Measurements from ENCODE around the gene TP53I3.
A peak's percentile ranks its signal among the peaks of the same experiment; 100 is the strongest.

TP53I3 gene

DNA sequence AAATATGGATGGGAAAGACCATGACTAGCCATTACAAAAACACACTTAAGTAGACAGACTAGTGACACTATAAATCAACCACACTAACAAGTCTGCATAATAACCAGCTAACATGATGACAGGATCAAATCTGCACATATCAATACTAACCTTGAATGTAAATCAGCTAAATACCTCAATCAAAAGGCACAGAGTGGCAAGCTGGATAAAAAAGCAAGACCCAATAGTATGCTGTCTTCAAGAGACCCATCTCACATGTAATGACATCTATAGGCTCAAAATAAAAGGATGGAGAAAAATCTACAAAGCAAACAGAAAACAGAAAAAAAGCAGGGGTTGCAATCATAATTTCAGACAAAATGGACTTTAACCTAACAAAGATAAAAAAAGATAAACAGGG lies 22.2 kb upstream of the TP53I3 start:
- H3K36me3 ChIP-seq (replicated peaks in 1 of 2; ENCODE audit: control insufficient read depth in 2 of 2, insufficient read depth in 2 of 2, low read length in 2 of 2): no peaks in the 10 kb centered on the region
- no peak for DNase-seq (ENCODE audit: low spot score)
- H3K18ac ChIP-seq (ENCODE audit: low read length): no peak overlapping the region
- no peak overlapping the region for H3K4me2 ChIP-seq (ENCODE audit: insufficient read depth, low read length, poor library complexity, severe bottlenecking)
- H2BK120ac ChIP-seq (ENCODE audit: low read depth, low read length): no peak overlapping the region
- H3K27ac ChIP-seq (replicated peaks; ENCODE audit: low read length): no peak overlapping the region
- H4K8ac ChIP-seq (ENCODE audit: low read depth, low read length): no peak overlapping the region
- H3K79me1 ChIP-seq (ENCODE audit: low read depth, low read length): no peaks in the 10 kb centered on the region
- H3K23ac ChIP-seq (ENCODE audit: low read depth, low read length, poor library complexity): no peak overlapping the region
- H3K4me3 ChIP-seq (ENCODE audit: low read length in 2 of 2): no peak overlapping the region
- no peak overlapping the region for H3K14ac ChIP-seq (ENCODE audit: low read length)
- H2BK15ac ChIP-seq (ENCODE audit: low read length): no peak overlapping the region
- H2BK12ac ChIP-seq (ENCODE audit: low read length): no peak overlapping the region
- no peaks in the 10 kb centered on the region for H3K27me3 ChIP-seq (ENCODE audit: control insufficient read depth in 3 of 3, insufficient read depth in 3 of 3, low read depth in 1 of 3, low read length in 3 of 3)
- no peak overlapping the region for H2BK5ac ChIP-seq (ENCODE audit: low read length)
- no peak overlapping the region for H2AFZ ChIP-seq (ENCODE audit: low read length)
- no peak overlapping the region for H3K9ac ChIP-seq (ENCODE audit: low read depth, low read length, poor library complexity)
- H4K91ac ChIP-seq (ENCODE audit: low read depth, low read length, poor library complexity): no peak overlapping the region
- no peak overlapping the region for H3K4ac ChIP-seq (ENCODE audit: low read length)
- H3K4me1 ChIP-seq (ENCODE audit: control insufficient read depth in 2 of 2, insufficient read depth in 1 of 2, low read depth in 1 of 2, low read length in 2 of 2): no peaks in the 10 kb centered on the region
- no peak overlapping the region for H2AK5ac ChIP-seq (ENCODE audit: low read depth, low read length)
- peaks cover 0 to 6% of the 10 kb centered on the region in 2 donors for H3K9me3 ChIP-seq (replicated peaks in 1 of 2; ENCODE audit: control insufficient read depth in 2 of 2, insufficient read depth in 1 of 2, low read depth in 1 of 2, low read length in 2 of 2)

DNA sequence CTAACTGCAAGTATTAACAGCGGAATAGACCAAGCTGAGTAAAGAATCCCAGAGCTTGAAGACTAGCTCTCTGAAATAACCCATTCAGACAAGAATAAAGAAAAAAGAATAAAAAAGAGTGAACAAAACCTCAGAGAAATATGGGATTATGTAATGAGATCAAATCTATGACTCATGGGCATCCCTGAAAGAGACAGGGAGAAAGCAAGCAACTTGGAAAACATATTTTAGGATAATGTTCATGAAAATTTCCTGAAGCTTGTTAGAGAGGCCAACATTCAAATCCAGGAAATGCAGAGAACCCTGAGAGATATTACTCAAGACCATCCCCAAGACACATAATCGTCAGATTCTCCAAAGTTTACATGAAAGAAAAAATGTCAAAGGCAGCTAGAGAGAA lies 21.2 kb upstream of the TP53I3 start:
- H2BK5ac ChIP-seq (ENCODE audit: low read length): no peak overlapping the region
- H2BK12ac ChIP-seq (ENCODE audit: low read length): no peak overlapping the region
- WGBS, 2 donors (ENCODE audit: extremely low coverage in 2 of 2, insufficient read length in 2 of 2, insufficient replicate concordance in 1 of 2): no CpG with 5 or more reads among the region's 2 CpGs
- H3K4me3 ChIP-seq (ENCODE audit: low read length in 2 of 2): no peak overlapping the region
- H3K9me3 ChIP-seq (replicated peaks in 1 of 2; ENCODE audit: control insufficient read depth in 2 of 2, insufficient read depth in 1 of 2, low read depth in 1 of 2, low read length in 2 of 2): peaks cover 0 to 6% of the 10 kb centered on the region in 2 donors
- no peak overlapping the region for H4K8ac ChIP-seq (ENCODE audit: low read depth, low read length)
- no peak overlapping the region for H3K27ac ChIP-seq (replicated peaks; ENCODE audit: low read length)
- no peak overlapping the region for H3K18ac ChIP-seq (ENCODE audit: low read length)
- H3K9ac ChIP-seq (ENCODE audit: low read depth, low read length, poor library complexity): no peak overlapping the region
- H2BK120ac ChIP-seq (ENCODE audit: low read depth, low read length): no peak overlapping the region
- H2BK15ac ChIP-seq (ENCODE audit: low read length): no peak overlapping the region
- H3K27me3 ChIP-seq (ENCODE audit: control insufficient read depth in 3 of 3, insufficient read depth in 3 of 3, low read depth in 1 of 3, low read length in 3 of 3): no peaks in the 10 kb centered on the region
- no peaks in the 10 kb centered on the region for H3K4me1 ChIP-seq (ENCODE audit: control insufficient read depth in 2 of 2, insufficient read depth in 1 of 2, low read depth in 1 of 2, low read length in 2 of 2)
- no peak overlapping the region for H3K4me2 ChIP-seq (ENCODE audit: insufficient read depth, low read length, poor library complexity, severe bottlenecking)
- no peak overlapping the region for H2AFZ ChIP-seq (ENCODE audit: low read length)
- H3K14ac ChIP-seq (ENCODE audit: low read length): no peak overlapping the region
- H3K36me3 ChIP-seq (replicated peaks in 1 of 2; ENCODE audit: control insufficient read depth in 2 of 2, insufficient read depth in 2 of 2, low read length in 2 of 2): no peaks in the 10 kb centered on the region
- H2AK5ac ChIP-seq (ENCODE audit: low read depth, low read length): no peak overlapping the region
- no peak overlapping the region for H3K23ac ChIP-seq (ENCODE audit: low read depth, low read length, poor library complexity)
- H3K4ac ChIP-seq (ENCODE audit: low read length): no peak overlapping the region
- DNase-seq (ENCODE audit: low spot score): no peak
- no peak overlapping the region for H4K91ac ChIP-seq (ENCODE audit: low read depth, low read length, poor library complexity)
- H3K79me1 ChIP-seq (ENCODE audit: low read depth, low read length): no peaks in the 10 kb centered on the region

DNA sequence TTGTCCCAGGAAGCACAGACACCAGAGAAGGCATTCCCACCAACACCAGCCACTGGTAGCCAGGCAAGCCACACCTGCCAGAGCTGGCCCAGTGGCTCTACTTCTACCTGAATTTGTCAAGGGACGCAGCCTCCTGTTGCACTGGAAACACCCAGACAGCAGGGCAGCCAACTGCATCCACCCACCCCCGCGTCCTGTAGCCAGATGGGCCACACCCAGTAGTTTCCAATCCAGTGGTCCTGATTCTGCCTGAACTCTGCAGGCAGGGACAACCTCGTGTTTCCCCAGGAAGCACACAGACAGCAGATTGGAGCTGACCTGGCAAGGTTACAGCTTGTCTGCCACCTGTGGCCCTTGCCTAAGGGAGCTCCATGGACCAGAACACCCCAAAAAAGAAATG lies 20.3 kb upstream of the TP53I3 start:
- Histone ChIP-seq H3K27ac (replicated peaks; ENCODE audit: low read length) (no peak overlapping the region), H3K4me2 (ENCODE audit: insufficient read depth, low read length, poor library complexity, severe bottlenecking) (no peak overlapping the region), H3K9me3 (replicated peaks in 1 of 2; ENCODE audit: control insufficient read depth in 2 of 2, insufficient read depth in 1 of 2, low read depth in 1 of 2, low read length in 2 of 2) (peaks cover 0 to 6% of the 10 kb centered on the region in 2 donors), H3K23ac (ENCODE audit: low read depth, low read length, poor library complexity) (no peak overlapping the region), H4K91ac (ENCODE audit: low read depth, low read length, poor library complexity) (no peak overlapping the region), H3K36me3 (replicated peaks in 1 of 2; ENCODE audit: control insufficient read depth in 2 of 2, insufficient read depth in 2 of 2, low read length in 2 of 2) (no peaks in the 10 kb centered on the region), H3K4me3 (ENCODE audit: low read length in 2 of 2) (no peak overlapping the region), H4K8ac (ENCODE audit: low read depth, low read length) (no peak overlapping the region), H2AFZ (ENCODE audit: low read length) (no peak overlapping the region), H3K18ac (ENCODE audit: low read length) (no peak overlapping the region), H3K14ac (ENCODE audit: low read length) (no peak overlapping the region), H3K9ac (ENCODE audit: low read depth, low read length, poor library complexity) (no peak overlapping the region), H2BK120ac (ENCODE audit: low read depth, low read length) (no peak overlapping the region), H3K4me1 (ENCODE audit: control insufficient read depth in 2 of 2, insufficient read depth in 1 of 2, low read depth in 1 of 2, low read length in 2 of 2) (no peaks in the 10 kb centered on the region), H2BK15ac (ENCODE audit: low read length) (no peak overlapping the region), H3K79me1 (ENCODE audit: low read depth, low read length) (no peaks in the 10 kb centered on the region), H2AK5ac (ENCODE audit: low read depth, low read length) (no peak overlapping the region), H3K4ac (ENCODE audit: low read length) (no peak overlapping the region), H2BK5ac (ENCODE audit: low read length) (no peak overlapping the region), H2BK12ac (ENCODE audit: low read length) (no peak overlapping the region), H3K27me3 (ENCODE audit: control insufficient read depth in 3 of 3, insufficient read depth in 3 of 3, low read depth in 1 of 3, low read length in 3 of 3) (no peaks in the 10 kb centered on the region)
- no CpG with 5 or more reads among the region's 4 CpGs for WGBS, 2 donors (ENCODE audit: extremely low coverage in 2 of 2, insufficient read length in 2 of 2, insufficient replicate concordance in 1 of 2)
- DNase-seq (ENCODE audit: low spot score): no peak

DNA sequence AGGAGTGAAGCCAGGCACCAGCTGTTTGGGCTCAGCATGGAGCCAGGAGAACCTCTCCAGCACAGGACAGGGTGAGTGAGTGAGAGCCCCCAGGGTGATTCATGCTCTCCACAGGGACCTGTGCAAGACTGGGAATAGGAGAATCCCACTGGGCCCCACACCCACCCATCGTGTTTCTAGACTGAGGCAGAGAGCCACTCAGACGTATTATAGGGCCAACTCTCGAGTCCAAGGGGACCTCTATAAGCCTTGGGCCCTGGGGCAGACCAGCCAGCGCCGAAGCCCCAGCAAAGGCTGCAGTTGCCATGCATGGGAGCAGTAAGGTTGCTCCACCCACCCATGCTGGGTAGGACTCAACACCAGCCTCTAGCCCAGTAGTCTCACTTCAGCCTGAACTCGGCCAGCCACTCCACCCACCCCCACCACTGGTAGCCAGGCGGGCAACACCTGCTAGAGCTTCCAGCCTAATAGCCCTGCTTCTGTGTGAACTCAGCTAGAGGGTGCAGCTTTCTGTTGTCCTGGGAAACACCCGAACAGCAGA lies 19.5 kb upstream of the TP53I3 start:
- no peak overlapping the region for H3K4me3 ChIP-seq (ENCODE audit: low read length in 2 of 2)
- H3K9ac ChIP-seq (ENCODE audit: low read depth, low read length, poor library complexity): no peak overlapping the region
- H3K18ac ChIP-seq (ENCODE audit: low read length): no peak overlapping the region
- no peak overlapping the region for H2AFZ ChIP-seq (ENCODE audit: low read length)
- H4K8ac ChIP-seq (ENCODE audit: low read depth, low read length): no peak overlapping the region
- no peak overlapping the region for H4K91ac ChIP-seq (ENCODE audit: low read depth, low read length, poor library complexity)
- no peak for DNase-seq (ENCODE audit: low spot score)
- H3K9me3 ChIP-seq (replicated peaks in 1 of 2; ENCODE audit: control insufficient read depth in 2 of 2, insufficient read depth in 1 of 2, low read depth in 1 of 2, low read length in 2 of 2): peaks cover 0 to 6% of the 10 kb centered on the region in 2 donors
- H3K4ac ChIP-seq (ENCODE audit: low read length): no peak overlapping the region
- H3K4me1 ChIP-seq (ENCODE audit: control insufficient read depth in 2 of 2, insufficient read depth in 1 of 2, low read depth in 1 of 2, low read length in 2 of 2): no peaks in the 10 kb centered on the region
- WGBS, 2 donors (ENCODE audit: extremely low coverage in 2 of 2, insufficient read length in 2 of 2, insufficient replicate concordance in 1 of 2): no CpG with 5 or more reads among the region's 8 CpGs
- no peaks in the 10 kb centered on the region for H3K36me3 ChIP-seq (replicated peaks in 1 of 2; ENCODE audit: control insufficient read depth in 2 of 2, insufficient read depth in 2 of 2, low read length in 2 of 2)
- peak overlapping the region; percentile 17 for H3K23ac ChIP-seq (ENCODE audit: low read depth, low read length, poor library complexity)
- H3K27me3 ChIP-seq (ENCODE audit: control insufficient read depth in 3 of 3, insufficient read depth in 3 of 3, low read depth in 1 of 3, low read length in 3 of 3): no peaks in the 10 kb centered on the region
- no peak overlapping the region for H3K4me2 ChIP-seq (ENCODE audit: insufficient read depth, low read length, poor library complexity, severe bottlenecking)
- peak overlapping the region; percentile 19 for H2AK5ac ChIP-seq (ENCODE audit: low read depth, low read length)
- H3K79me1 ChIP-seq (ENCODE audit: low read depth, low read length): no peaks in the 10 kb centered on the region
- no peak overlapping the region for H2BK15ac ChIP-seq (ENCODE audit: low read length)
- H3K14ac ChIP-seq (ENCODE audit: low read length): no peak overlapping the region
- H2BK5ac ChIP-seq (ENCODE audit: low read length): no peak overlapping the region
- H2BK12ac ChIP-seq (ENCODE audit: low read length): no peak overlapping the region
- no peak overlapping the region for H2BK120ac ChIP-seq (ENCODE audit: low read depth, low read length)
- H3K27ac ChIP-seq (replicated peaks; ENCODE audit: low read length): no peak overlapping the region

All from neuronal stem cell (in vitro differentiated cells).